ENCODE data around the gene COL6A2.

- no peak for TF ChIP-seq POLR2AphosphoS5 (IDR thresholded peaks at IDR 0.05; ENCODE audit: low read depth)
- TF ChIP-seq CTCF (conservative IDR thresholded peaks at IDR 0.05; ENCODE audit: low read depth in 2 of 2), result no peak
- TF ChIP-seq CREB1 (CRISPR knock-in tag; IDR thresholded peaks at IDR 0.05; ENCODE audit: low read depth), result no peak
- TF ChIP-seq STAT1 (IDR thresholded peaks at IDR 0.05; ENCODE audit: unreplicated experiment), result no peak
- TF ChIP-seq EZH2 (IDR thresholded peaks at IDR 0.05; ENCODE audit: low read depth, unreplicated experiment), result no peak
- no peak for TF ChIP-seq JUNB (IDR thresholded peaks at IDR 0.05; ENCODE audit: unreplicated experiment)
- no peak for TF ChIP-seq EZH2phosphoT487 (IDR thresholded peaks at IDR 0.05; ENCODE audit: unreplicated experiment)
- TF ChIP-seq, protein P1, sequence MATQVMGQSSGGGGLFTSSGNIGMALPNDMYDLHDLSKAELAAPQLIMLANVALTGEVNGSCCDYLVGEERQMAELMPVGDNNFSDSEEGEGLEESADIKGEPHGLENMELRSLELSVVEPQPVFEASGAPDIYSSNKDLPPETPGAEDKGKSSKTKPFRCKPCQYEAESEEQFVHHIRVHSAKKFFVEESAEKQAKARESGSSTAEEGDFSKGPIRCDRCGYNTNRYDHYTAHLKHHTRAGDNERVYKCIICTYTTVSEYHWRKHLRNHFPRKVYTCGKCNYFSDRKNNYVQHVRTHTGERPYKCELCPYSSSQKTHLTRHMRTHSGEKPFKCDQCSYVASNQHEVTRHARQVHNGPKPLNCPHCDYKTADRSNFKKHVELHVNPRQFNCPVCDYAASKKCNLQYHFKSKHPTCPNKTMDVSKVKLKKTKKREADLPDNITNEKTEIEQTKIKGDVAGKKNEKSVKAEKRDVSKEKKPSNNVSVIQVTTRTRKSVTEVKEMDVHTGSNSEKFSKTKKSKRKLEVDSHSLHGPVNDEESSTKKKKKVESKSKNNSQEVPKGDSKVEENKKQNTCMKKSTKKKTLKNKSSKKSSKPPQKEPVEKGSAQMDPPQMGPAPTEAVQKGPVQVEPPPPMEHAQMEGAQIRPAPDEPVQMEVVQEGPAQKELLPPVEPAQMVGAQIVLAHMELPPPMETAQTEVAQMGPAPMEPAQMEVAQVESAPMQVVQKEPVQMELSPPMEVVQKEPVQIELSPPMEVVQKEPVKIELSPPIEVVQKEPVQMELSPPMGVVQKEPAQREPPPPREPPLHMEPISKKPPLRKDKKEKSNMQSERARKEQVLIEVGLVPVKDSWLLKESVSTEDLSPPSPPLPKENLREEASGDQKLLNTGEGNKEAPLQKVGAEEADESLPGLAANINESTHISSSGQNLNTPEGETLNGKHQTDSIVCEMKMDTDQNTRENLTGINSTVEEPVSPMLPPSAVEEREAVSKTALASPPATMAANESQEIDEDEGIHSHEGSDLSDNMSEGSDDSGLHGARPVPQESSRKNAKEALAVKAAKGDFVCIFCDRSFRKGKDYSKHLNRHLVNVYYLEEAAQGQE (IDR thresholded peaks at IDR 0.05; ENCODE audit: unreplicated experiment), result no peak
- TF ChIP-seq, protein P2, sequence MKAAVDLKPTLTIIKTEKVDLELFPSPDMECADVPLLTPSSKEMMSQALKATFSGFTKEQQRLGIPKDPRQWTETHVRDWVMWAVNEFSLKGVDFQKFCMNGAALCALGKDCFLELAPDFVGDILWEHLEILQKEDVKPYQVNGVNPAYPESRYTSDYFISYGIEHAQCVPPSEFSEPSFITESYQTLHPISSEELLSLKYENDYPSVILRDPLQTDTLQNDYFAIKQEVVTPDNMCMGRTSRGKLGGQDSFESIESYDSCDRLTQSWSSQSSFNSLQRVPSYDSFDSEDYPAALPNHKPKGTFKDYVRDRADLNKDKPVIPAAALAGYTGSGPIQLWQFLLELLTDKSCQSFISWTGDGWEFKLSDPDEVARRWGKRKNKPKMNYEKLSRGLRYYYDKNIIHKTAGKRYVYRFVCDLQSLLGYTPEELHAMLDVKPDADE (IDR thresholded peaks at IDR 0.05), result no peak
- no peak for TF ChIP-seq ZNF331 (CRISPR knock-in tag; IDR thresholded peaks at IDR 0.05; ENCODE audit: low read depth)
- TF ChIP-seq NANOG (IDR thresholded peaks at IDR 0.05; ENCODE audit: borderline replicate concordance), result no peak
- no peak for TF ChIP-seq ZNF114 (CRISPR knock-in tag; IDR thresholded peaks at IDR 0.05)
Measured at GRCh38 chr21:46159841-46160656, 62.1 kb downstream of the COL6A2 start.

Data from GM23338 (cell line).